ENCODE results near the gene RASSF4. TPM values are rescaled to one million over a fixed set of nuclear protein-coding genes. Genes with fewer than 3 reads are reported as not detected.
A peak's percentile ranks its signal among the peaks of the same experiment; 100 is the strongest.

RASSF4 gene
- total RNA-seq, 4 donors from 2014 or later, result 1.7 to 22.5 (median 7.4) TPM

GRCh38 chr10:44992070-44992731, 32.6 kb downstream of the RASSF4 start:
- H3K4me3 ChIP-seq, result no peak overlapping the region
- H3K36me3 ChIP-seq, result peaks cover 0 to 5% (median 0%) of the 10 kb centered on the region in 3 donors
- H3K4me1 ChIP-seq, result peaks cover 10 to 76% (median 70%) of the 10 kb centered on the region in 3 donors
- peak overlapping the region in 3 of 4 donors; percentile 59 to 96 (median 59) for H3K27ac ChIP-seq
- H3K27me3 ChIP-seq, result peaks cover 0 to 4% (median 0%) of the 10 kb centered on the region in 4 donors
- TF ChIP-seq POLR2A (IDR thresholded peaks at IDR 0.05), result no peak
- TF ChIP-seq, protein P1, sequence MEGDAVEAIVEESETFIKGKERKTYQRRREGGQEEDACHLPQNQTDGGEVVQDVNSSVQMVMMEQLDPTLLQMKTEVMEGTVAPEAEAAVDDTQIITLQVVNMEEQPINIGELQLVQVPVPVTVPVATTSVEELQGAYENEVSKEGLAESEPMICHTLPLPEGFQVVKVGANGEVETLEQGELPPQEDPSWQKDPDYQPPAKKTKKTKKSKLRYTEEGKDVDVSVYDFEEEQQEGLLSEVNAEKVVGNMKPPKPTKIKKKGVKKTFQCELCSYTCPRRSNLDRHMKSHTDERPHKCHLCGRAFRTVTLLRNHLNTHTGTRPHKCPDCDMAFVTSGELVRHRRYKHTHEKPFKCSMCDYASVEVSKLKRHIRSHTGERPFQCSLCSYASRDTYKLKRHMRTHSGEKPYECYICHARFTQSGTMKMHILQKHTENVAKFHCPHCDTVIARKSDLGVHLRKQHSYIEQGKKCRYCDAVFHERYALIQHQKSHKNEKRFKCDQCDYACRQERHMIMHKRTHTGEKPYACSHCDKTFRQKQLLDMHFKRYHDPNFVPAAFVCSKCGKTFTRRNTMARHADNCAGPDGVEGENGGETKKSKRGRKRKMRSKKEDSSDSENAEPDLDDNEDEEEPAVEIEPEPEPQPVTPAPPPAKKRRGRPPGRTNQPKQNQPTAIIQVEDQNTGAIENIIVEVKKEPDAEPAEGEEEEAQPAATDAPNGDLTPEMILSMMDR (IDR thresholded peaks at IDR 0.05), result no peak
- WGBS, 2 donors, result 41 to 42% methylated on average over 4 to 8 of the region's 11 CpGs
- DNase-seq, result no peak
- H3K9me3 ChIP-seq, result no peaks in the 10 kb centered on the region
- intact Hi-C loops (cut with DNase I), result no loop called here

DNA sequence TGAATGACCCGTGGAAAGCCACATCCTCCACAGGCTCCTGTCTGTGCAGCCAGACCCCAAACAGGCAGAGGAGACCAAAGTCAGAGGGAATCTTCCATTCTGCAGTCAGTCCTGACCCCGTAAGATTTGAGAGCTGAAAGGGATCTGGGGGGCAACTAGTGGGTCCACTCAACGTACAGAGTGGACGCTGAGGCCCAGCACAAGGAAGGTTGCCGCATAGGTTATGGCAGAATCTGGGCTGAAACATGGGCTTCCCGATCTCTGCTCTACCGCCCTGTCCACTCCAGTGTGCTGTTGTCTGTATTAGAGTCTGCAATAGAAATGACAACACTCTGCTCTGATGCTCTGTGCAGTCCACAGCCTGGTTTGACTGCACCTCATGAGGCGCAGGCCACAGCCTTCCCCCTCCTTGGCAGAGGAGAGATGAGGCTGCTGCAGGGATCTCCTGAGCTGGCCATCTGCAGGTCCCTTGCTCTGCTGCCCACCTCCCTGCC, 33.2 kb downstream of the RASSF4 start:
- peaks cover 0 to 5% (median 0%) of the 10 kb centered on the region in 3 donors for H3K36me3 ChIP-seq
- intact Hi-C loops (cut with DNase I), result no loop called here
- H3K27me3 ChIP-seq, result peaks cover 0 to 4% (median 0%) of the 10 kb centered on the region in 4 donors
- no peaks in the 10 kb centered on the region for H3K9me3 ChIP-seq
- H3K4me3 ChIP-seq, result no peak overlapping the region
- WGBS, 2 donors, result 90 to 100% methylated on average over 3 to 8 of the region's 8 CpGs
- TF ChIP-seq POLR2A (IDR thresholded peaks at IDR 0.05), result no peak
- TF ChIP-seq, protein P1 (IDR thresholded peaks at IDR 0.05), result no peak
- no peak for DNase-seq
- H3K4me1 ChIP-seq, result peaks cover 10 to 80% (median 74%) of the 10 kb centered on the region in 3 donors
- peak overlapping the region in 3 of 4 donors; percentile 59 to 96 (median 59) for H3K27ac ChIP-seq

DNA sequence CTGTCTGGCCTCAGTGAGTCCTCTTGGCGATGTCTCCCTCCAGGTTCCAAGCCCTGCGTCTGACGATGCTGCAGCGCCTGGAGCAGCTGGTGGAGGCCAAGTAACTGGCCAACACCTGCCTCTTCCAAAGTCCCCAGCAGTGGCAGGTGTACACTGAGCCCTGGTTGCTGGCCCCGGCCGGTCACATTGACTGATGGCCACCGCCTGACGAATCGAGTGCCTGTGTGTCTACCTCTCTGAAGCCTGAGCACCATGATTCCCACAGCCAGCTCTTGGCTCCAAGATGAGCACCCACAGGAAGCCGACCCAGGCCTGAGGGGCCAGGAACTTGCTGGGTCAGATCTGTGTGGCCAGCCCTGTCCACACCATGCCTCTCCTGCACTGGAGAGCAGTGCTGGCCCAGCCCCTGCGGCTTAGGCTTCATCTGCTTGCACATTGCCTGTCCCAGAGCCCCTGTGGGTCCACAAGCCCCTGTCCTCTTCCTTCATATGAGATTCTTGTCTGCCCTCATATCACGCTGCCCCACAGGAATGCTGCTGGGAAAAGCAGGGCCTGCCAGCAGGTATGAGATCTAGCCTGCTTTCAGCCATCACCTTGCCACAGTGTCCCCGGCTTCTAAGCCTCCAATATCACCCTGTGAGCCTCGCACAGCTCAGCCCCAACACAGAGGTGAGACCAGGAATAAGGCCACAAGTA, 33.8 kb downstream of the RASSF4 start:
- 84 to 95% methylated on average over 5 to 7 of the region's 14 CpGs for WGBS, 2 donors
- H3K27me3 ChIP-seq, result peaks cover 0 to 4% (median 0%) of the 10 kb centered on the region in 4 donors
- peaks cover 0 to 5% (median 0%) of the 10 kb centered on the region in 3 donors for H3K36me3 ChIP-seq
- H3K4me1 ChIP-seq, result peaks cover 10 to 86% (median 79%) of the 10 kb centered on the region in 3 donors
- no peaks in the 10 kb centered on the region for H3K9me3 ChIP-seq
- TF ChIP-seq, protein P1 (IDR thresholded peaks at IDR 0.05), result no peak
- TF ChIP-seq POLR2A (IDR thresholded peaks at IDR 0.05), result no peak
- intact Hi-C loops (cut with DNase I), result no loop called here
- H3K4me3 ChIP-seq, result no peak overlapping the region
- peak overlapping the region; percentile 5 to 96 (median 59) for H3K27ac ChIP-seq
- DNase-seq, result no peak

DNA sequence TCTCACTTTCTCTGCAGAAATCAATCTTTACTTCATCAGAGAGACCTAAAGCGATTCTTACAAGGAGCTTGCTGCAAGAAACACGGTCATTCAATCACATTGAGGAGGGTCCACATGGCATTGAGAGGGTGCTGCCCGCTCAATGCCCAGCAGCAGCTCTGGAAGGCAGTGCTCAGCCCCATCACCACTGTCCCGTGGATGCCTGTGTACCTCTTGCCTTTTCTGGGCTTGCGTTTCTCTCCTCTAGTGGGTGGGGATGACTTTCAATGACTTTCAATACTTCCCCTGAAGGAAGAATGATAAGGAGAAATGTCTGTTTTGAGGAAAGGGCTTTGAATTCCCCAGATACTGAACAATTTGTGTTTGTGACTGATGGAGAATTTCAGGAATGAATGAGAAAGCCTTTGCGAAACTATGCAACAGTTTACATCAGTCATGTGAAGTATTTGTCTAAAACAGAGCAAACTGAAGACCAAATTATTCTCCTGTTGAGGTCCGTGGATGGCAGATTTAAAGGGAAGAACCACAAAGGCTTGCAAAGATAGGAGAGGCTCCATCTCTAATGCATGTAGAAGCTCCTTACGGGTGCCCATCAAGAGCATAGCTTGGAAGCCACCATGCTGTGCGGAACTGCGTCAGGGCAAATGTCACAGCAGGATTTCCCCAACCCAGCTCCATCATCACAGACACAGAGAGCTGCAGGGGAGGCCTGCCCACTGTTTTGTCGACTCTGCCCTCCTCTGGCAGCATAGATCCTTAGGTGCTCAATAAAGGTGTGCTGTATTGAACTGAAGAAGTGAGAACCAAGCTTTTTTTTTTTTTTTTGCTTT, 34.5 kb downstream of the RASSF4 start:
- peaks cover 0 to 4% (median 0%) of the 10 kb centered on the region in 4 donors for H3K27me3 ChIP-seq
- DNase-seq, result no peak
- peaks cover 0 to 3% (median 0%) of the 10 kb centered on the region in 3 donors for H3K36me3 ChIP-seq
- intact Hi-C loops (cut with DNase I), result no loop called here
- peaks cover 10 to 94% (median 85%) of the 10 kb centered on the region in 3 donors for H3K4me1 ChIP-seq
- WGBS, 2 donors, result 86 to 89% methylated on average over 10 to 11 of the region's 11 CpGs
- no peak for TF ChIP-seq POLR2A (IDR thresholded peaks at IDR 0.05)
- TF ChIP-seq, protein P1 (IDR thresholded peaks at IDR 0.05), result no peak
- H3K4me3 ChIP-seq, result no peak overlapping the region
- H3K9me3 ChIP-seq, result no peaks in the 10 kb centered on the region
- H3K27ac ChIP-seq, result peak overlapping the region; percentile 59 to 96 (median 74)

All from esophagus squamous epithelium (tissue), 5 donors.